Measurements from ENCODE around the gene TTLL5. TPM values are rescaled to one million over a fixed set of nuclear protein-coding genes. Genes with fewer than 3 reads are reported as not detected.

Gene TTLL5
- total RNA-seq, 1 experiment from 2014 or later, result 35.7 TPM

DNA sequence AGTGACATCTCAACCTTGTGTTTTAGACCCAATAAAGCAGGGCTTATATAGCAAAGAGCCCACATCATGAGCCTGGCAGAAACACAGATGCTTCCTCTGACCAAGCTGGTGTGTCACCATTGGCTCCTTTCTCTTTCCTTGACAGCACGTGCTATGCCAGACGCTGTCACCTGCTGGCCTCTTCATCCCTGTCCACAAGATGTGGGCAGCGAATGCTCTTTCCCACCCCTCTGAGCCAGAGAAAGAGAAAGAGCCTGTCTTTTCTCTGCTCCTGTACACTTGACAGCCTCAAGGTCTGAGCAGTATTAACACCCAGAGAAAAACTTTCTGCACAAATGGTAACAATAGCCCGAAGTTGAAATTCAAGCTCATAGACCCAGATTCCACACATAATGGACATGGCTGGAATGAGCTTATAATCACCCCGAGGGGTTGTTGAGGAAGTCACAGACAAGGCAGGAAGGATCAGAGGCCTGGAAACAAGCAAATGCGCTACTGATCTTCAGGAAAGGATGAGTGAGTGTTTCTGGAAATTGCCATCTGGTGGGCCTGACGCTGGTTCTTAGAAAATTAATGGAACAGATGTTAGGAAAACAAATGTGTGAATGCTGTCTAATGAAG lies 311.9 kb downstream of the TTLL5 start:
- Histone ChIP-seq H2AK5ac (ENCODE audit: insufficient read length, low read length) (no peak overlapping the region), H3K14ac (ENCODE audit: insufficient read depth, low read length) (no peak overlapping the region), H3K9ac (ENCODE audit: extremely low read depth, insufficient read length, low read length) (no peak overlapping the region), H3K23ac (ENCODE audit: insufficient read length, low read depth, low read length) (no peak overlapping the region), H2BK120ac (ENCODE audit: low read depth, low read length, poor library complexity, severe bottlenecking) (no peak overlapping the region), H3T11ph (ENCODE audit: low read length) (no peak overlapping the region), H3K4me2 (ENCODE audit: insufficient read depth, insufficient read length, low read length) (no peak overlapping the region), H3K79me1 (ENCODE audit: insufficient read depth, low read depth, low read length, poor library complexity, severe bottlenecking) (no peaks in the 10 kb centered on the region), H2AFZ (ENCODE audit: low read length) (no peak overlapping the region), H2BK15ac (ENCODE audit: low read depth, low read length) (no peak overlapping the region), H2BK12ac (ENCODE audit: insufficient read length, low read depth, low read length) (no peak overlapping the region), H4K5ac (ENCODE audit: insufficient read length, low read depth, low read length) (no peak overlapping the region), H4K8ac (replicated peaks; ENCODE audit: insufficient read length, low read depth, low read length) (no peak overlapping the region), H3K79me2 (ENCODE audit: insufficient read depth, low read length) (no peaks in the 10 kb centered on the region), H3K9me3 (ENCODE audit: control insufficient read depth, low read depth, low read length) (no peaks in the 10 kb centered on the region), H3K4me1 (ENCODE audit: insufficient read depth, low read length) (peaks cover 13% of the 10 kb centered on the region; the same call in 1 of the 2 replicates), H3K27ac (ENCODE audit: insufficient read length, low read depth, low read length) (no peak overlapping the region), H3K23me2 (ENCODE audit: insufficient read length, low read depth, low read length, poor library complexity, severe bottlenecking) (no peaks in the 10 kb centered on the region), H4K91ac (ENCODE audit: insufficient read length, low read depth, low read length) (no peak overlapping the region), H3K18ac (ENCODE audit: insufficient read length, low read depth, low read length) (no peak overlapping the region), H2BK20ac (ENCODE audit: low read depth, low read length, poor library complexity, severe bottlenecking) (no peak overlapping the region), H2BK5ac (ENCODE audit: insufficient read length, low read length) (no peak overlapping the region), H3K27me3 (ENCODE audit: insufficient read depth, low read length) (no peaks in the 10 kb centered on the region), H3K56ac (ENCODE audit: insufficient read length, low read depth, low read length) (no peak overlapping the region), H4K20me1 (ENCODE audit: control insufficient read depth, insufficient read depth, insufficient read length) (no peaks in the 10 kb centered on the region), H3K4ac (ENCODE audit: low read depth, low read length) (no peak overlapping the region)
- Mint-ChIP-seq H3K4me3 (no peak overlapping the region), H3K27me3 (ENCODE audit: low read depth) (no peaks in the 10 kb centered on the region; the same call in 1 of the 2 replicates), H3K4me1 (peaks cover 24 to 26% of the 10 kb centered on the region in 2 experiments), H3K27ac (no peak overlapping the region), H3K36me3 (ENCODE audit: insufficient read depth in 1 of 3, low read depth in 3 of 3) (no peaks in the 10 kb centered on the region), H3K9me3 (no peaks in the 10 kb centered on the region)
- no CpG with 5 or more reads among the region's 7 CpGs for WGBS (ENCODE audit: extremely low coverage, insufficient read length, low lambda C conversion rate)
- DNase-seq, result no peak
- TF ChIP-seq, protein P1, sequence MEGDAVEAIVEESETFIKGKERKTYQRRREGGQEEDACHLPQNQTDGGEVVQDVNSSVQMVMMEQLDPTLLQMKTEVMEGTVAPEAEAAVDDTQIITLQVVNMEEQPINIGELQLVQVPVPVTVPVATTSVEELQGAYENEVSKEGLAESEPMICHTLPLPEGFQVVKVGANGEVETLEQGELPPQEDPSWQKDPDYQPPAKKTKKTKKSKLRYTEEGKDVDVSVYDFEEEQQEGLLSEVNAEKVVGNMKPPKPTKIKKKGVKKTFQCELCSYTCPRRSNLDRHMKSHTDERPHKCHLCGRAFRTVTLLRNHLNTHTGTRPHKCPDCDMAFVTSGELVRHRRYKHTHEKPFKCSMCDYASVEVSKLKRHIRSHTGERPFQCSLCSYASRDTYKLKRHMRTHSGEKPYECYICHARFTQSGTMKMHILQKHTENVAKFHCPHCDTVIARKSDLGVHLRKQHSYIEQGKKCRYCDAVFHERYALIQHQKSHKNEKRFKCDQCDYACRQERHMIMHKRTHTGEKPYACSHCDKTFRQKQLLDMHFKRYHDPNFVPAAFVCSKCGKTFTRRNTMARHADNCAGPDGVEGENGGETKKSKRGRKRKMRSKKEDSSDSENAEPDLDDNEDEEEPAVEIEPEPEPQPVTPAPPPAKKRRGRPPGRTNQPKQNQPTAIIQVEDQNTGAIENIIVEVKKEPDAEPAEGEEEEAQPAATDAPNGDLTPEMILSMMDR (conservative IDR thresholded peaks at IDR 0.05), result no peak
